ENCODE data around the gene TMEM181. TPM values are rescaled to one million over a fixed set of nuclear protein-coding genes. Genes with fewer than 3 reads are reported as not detected.

Gene TMEM181
- total and polyA plus RNA-seq, 2 of the 13 experiments (the other 11 are each of a cell fraction or from before 2014, with no cell fraction given), result 59.1 to 108 TPM

- TF ChIP-seq THAP9 (CRISPR knock-in tag; IDR thresholded peaks at IDR 0.05; ENCODE audit: borderline replicate concordance) (peak; percentile 37; the same call in 1 of the 2 replicates), ZNF484 (CRISPR knock-in tag; IDR thresholded peaks at IDR 0.05; ENCODE audit: borderline replicate concordance, low read depth) (no peak), ZNF552 (CRISPR knock-in tag; IDR thresholded peaks at IDR 0.05; ENCODE audit: borderline replicate concordance) (no peak), HOXA3 (CRISPR knock-in tag; IDR thresholded peaks at IDR 0.05) (peak; percentile 94), U2AF1 (optimal IDR thresholded peaks at IDR 0.05; ENCODE audit: low read depth, low read length) (no peak), ZNF225 (CRISPR knock-in tag; IDR thresholded peaks at IDR 0.05) (0 out of 2 replicates have a peak, but pooled peaks have one; percentile 84), ZNF788 (CRISPR knock-in tag; IDR thresholded peaks at IDR 0.05; ENCODE audit: borderline replicate concordance) (no peak; the same call in 1 of the 2 replicates), SRF (IDR thresholded peaks at IDR 0.05; ENCODE audit: low read depth, low read length) (no peak), AGO1 (IDR thresholded peaks at IDR 0.05; ENCODE audit: low read depth, low read length, poor library complexity, severe bottlenecking) (peak; percentile 15), SETDB1 (CRISPR knock-in tag; IDR thresholded peaks at IDR 0.05; ENCODE audit: borderline replicate concordance) (no peak), LCORL (IDR thresholded peaks at IDR 0.05) (no peak), LCORL (CRISPR knock-in tag; IDR thresholded peaks at IDR 0.05) (peak; percentile 57; the same call in 1 of the 2 replicates), CSRNP2 (CRISPR knock-in tag; conservative IDR thresholded peaks at IDR 0.05; ENCODE audit: low read depth) (no peak), FOXK2 (IDR thresholded peaks at IDR 0.05) (peak; percentile 56; the same call in 1 of the 2 replicates), ZNF569 (CRISPR knock-in tag; IDR thresholded peaks at IDR 0.05; ENCODE audit: borderline replicate concordance) (no peak), ZBTB8A (CRISPR knock-in tag; IDR thresholded peaks at IDR 0.05; ENCODE audit: borderline replicate concordance, low read depth) (no peak), MBD4 (IDR thresholded peaks at IDR 0.05; ENCODE audit: borderline replicate concordance, low read length) (no peak), JUNB (CRISPR knock-in tag; IDR thresholded peaks at IDR 0.05; ENCODE audit: borderline replicate concordance) (no peak), SNAPC2 (CRISPR knock-in tag; IDR thresholded peaks at IDR 0.05) (peak; percentile 89), MLX (CRISPR knock-in tag; IDR thresholded peaks at IDR 0.05) (peak; percentile 97), ZNF138 (CRISPR knock-in tag; IDR thresholded peaks at IDR 0.05; ENCODE audit: low read depth) (peak; percentile 70; the same call in 1 of the 2 replicates), GMEB2 (CRISPR knock-in tag; IDR thresholded peaks at IDR 0.05; ENCODE audit: low read depth) (no peak)
Measured at GRCh38 chr6:158545043-158545966, 14.6 kb upstream of the TMEM181 start (continued).

Measured in HepG2 (cell line).